SK-N-SH (cell line): ENCODE results near the gene S1PR3.

ENCODE experiments used
- EZH2phosphoT487 ChIP-seq: fragments of 200-600 bp; sonication (generic); IDR thresholded peaks from 2 replicates; pipeline ENCODE4 v1.6.1; 2017; ENCODE audit warnings: low read depth, mixed run types, mild to moderate bottlenecking, antibody characterized with exemption, moderate library complexity, borderline replicate concordance
- TAF1 ChIP-seq: IDR thresholded peaks from 2 replicates; pipeline ENCODE4 v1.6.1; 2012; ENCODE audit warnings: low read depth, mild to moderate bottlenecking, low read length, moderate library complexity, borderline replicate concordance
- TCF12 ChIP-seq: IDR thresholded peaks from 2 replicates; pipeline ENCODE4 v1.4.0; 2012
- TF ChIP-seq, protein P1 (sequence below): IDR thresholded peaks from 2 replicates; pipeline ENCODE4 v1.4.0; 2012; ENCODE audit warnings: low read depth
- TF ChIP-seq, protein P2 (sequence below): fragments of 200-600 bp; sonication (generic); IDR thresholded peaks from 2 replicates; pipeline ENCODE4 v1.6.1; 2017; ENCODE audit warnings: antibody characterized with exemption, mild to moderate bottlenecking, moderate library complexity

DNA sequence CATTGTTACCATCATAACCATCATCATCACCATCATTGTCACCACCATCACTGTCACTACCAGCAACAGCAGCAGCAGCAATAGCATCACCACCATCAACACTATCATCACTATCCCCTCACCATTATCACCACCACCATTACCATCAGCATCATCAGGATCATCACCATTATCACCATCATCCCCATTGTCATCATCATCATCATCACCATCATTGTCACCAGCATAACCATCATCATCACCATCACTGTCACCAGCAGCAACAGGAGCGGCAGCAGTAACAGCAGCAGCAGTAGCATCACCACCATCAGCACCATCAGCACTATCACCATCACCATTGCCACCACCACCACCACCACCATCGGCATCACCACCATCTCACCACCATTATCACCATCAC, 48.4 kb downstream of the S1PR3 start:
- TF ChIP-seq TAF1: no peak
- TF ChIP-seq, protein P1, sequence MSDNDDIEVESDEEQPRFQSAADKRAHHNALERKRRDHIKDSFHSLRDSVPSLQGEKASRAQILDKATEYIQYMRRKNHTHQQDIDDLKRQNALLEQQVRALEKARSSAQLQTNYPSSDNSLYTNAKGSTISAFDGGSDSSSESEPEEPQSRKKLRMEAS: no peak
- TF ChIP-seq, protein P2, sequence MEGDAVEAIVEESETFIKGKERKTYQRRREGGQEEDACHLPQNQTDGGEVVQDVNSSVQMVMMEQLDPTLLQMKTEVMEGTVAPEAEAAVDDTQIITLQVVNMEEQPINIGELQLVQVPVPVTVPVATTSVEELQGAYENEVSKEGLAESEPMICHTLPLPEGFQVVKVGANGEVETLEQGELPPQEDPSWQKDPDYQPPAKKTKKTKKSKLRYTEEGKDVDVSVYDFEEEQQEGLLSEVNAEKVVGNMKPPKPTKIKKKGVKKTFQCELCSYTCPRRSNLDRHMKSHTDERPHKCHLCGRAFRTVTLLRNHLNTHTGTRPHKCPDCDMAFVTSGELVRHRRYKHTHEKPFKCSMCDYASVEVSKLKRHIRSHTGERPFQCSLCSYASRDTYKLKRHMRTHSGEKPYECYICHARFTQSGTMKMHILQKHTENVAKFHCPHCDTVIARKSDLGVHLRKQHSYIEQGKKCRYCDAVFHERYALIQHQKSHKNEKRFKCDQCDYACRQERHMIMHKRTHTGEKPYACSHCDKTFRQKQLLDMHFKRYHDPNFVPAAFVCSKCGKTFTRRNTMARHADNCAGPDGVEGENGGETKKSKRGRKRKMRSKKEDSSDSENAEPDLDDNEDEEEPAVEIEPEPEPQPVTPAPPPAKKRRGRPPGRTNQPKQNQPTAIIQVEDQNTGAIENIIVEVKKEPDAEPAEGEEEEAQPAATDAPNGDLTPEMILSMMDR: no peak
- TF ChIP-seq EZH2phosphoT487: no peak
- no peak for TF ChIP-seq TCF12
